Measurements from ENCODE around the gene UNC79.
"Not testable (repeated sequence)": the region's sequence is repeated elsewhere in the genome, so short reads cannot be mapped to it uniquely, and the experiment has no call there.

UNC79 gene

GRCh38 chr14:93431036-93431670 lies 414 bp downstream of the UNC79 start:
- H3K27me3 ChIP-seq (ENCODE audit: control insufficient read depth in 1 of 2, insufficient read depth in 2 of 2, low read length in 2 of 2) = peaks cover 13 to 18% of the 10 kb centered on the region in 2 donors
- no peaks in the 10 kb centered on the region for H3K4me1 ChIP-seq (ENCODE audit: control insufficient read depth, insufficient read depth, low read length)
- H3K4me3 ChIP-seq (ENCODE audit: low read length in 2 of 2) = peak overlapping the region in 1 of 2 donors; percentile 25
- H3K9me3 ChIP-seq (ENCODE audit: control insufficient read depth in 2 of 2, low read length in 2 of 2) = peaks cover 0 to 2% of the 10 kb centered on the region in 2 donors
- no peak overlapping the region for H3K9ac ChIP-seq (ENCODE audit: low read length in 2 of 2)
- no peaks in the 10 kb centered on the region for H3K36me3 ChIP-seq (ENCODE audit: control insufficient read depth in 2 of 2, insufficient read depth in 2 of 2, low read length in 2 of 2)
- no peak overlapping the region for H3K27ac ChIP-seq (ENCODE audit: low read length)

- Histone ChIP-seq H3K4me1 (ENCODE audit: control insufficient read depth, insufficient read depth, low read length) (no peaks in the 10 kb centered on the region), H3K36me3 (ENCODE audit: control insufficient read depth in 2 of 2, insufficient read depth in 2 of 2, low read length in 2 of 2) (no peaks in the 10 kb centered on the region), H3K4me3 (ENCODE audit: low read length in 2 of 2) (no peak overlapping the region), H3K9me3 (ENCODE audit: control insufficient read depth in 2 of 2, low read length in 2 of 2) (no peaks in the 10 kb centered on the region), H3K27ac (ENCODE audit: low read length) (no peak overlapping the region), H3K9ac (ENCODE audit: low read length in 2 of 2) (no peak overlapping the region), H3K27me3 (ENCODE audit: control insufficient read depth in 1 of 2, insufficient read depth in 2 of 2, low read length in 2 of 2) (no peaks in the 10 kb centered on the region)
Measured at GRCh38 chr14:93454224-93454623, 23.5 kb downstream of the UNC79 start.

- H3K4me1 ChIP-seq (ENCODE audit: control insufficient read depth, insufficient read depth, low read length) = no peaks in the 10 kb centered on the region
- no peak overlapping the region for H3K27ac ChIP-seq (ENCODE audit: low read length)
- H3K27me3 ChIP-seq (ENCODE audit: control insufficient read depth in 1 of 2, insufficient read depth in 2 of 2, low read length in 2 of 2) = no peaks in the 10 kb centered on the region
- no peak overlapping the region for H3K4me3 ChIP-seq (ENCODE audit: low read length in 2 of 2)
- H3K36me3 ChIP-seq (ENCODE audit: control insufficient read depth in 2 of 2, insufficient read depth in 2 of 2, low read length in 2 of 2) = no peaks in the 10 kb centered on the region
- H3K9ac ChIP-seq (ENCODE audit: low read length in 2 of 2) = no peak overlapping the region
- H3K9me3 ChIP-seq (ENCODE audit: control insufficient read depth in 2 of 2, low read length in 2 of 2) = no peaks in the 10 kb centered on the region
Measured at GRCh38 chr14:93456356-93456755, 25.6 kb downstream of the UNC79 start.

- Histone ChIP-seq H3K4me1 (ENCODE audit: control insufficient read depth, insufficient read depth, low read length) (no peaks in the 10 kb centered on the region), H3K9me3 (ENCODE audit: control insufficient read depth in 2 of 2, low read length in 2 of 2) (no peaks in the 10 kb centered on the region)
Measured at GRCh38 chr14:93458234-93458633, 27.5 kb downstream of the UNC79 start.

GRCh38 chr14:93462479-93462878 lies 31.7 kb downstream of the UNC79 start:
- no peaks in the 10 kb centered on the region for H3K9me3 ChIP-seq (ENCODE audit: control insufficient read depth in 2 of 2, low read length in 2 of 2)
- H3K4me1 ChIP-seq (ENCODE audit: control insufficient read depth, insufficient read depth, low read length) = no peaks in the 10 kb centered on the region
- H3K27ac ChIP-seq (ENCODE audit: low read length) = no peak overlapping the region
- no peaks in the 10 kb centered on the region for H3K27me3 ChIP-seq (ENCODE audit: control insufficient read depth in 1 of 2, insufficient read depth in 2 of 2, low read length in 2 of 2)
- no peak overlapping the region for H3K9ac ChIP-seq (ENCODE audit: low read length in 2 of 2)
- H3K4me3 ChIP-seq (ENCODE audit: low read length in 2 of 2) = no peak overlapping the region
- no peaks in the 10 kb centered on the region for H3K36me3 ChIP-seq (ENCODE audit: control insufficient read depth in 2 of 2, insufficient read depth in 2 of 2, low read length in 2 of 2)

More at GRCh38 chr14:93458234-93458633, 27.5 kb downstream of the UNC79 start:
- H3K27me3 ChIP-seq (ENCODE audit: control insufficient read depth in 1 of 2, insufficient read depth in 2 of 2, low read length in 2 of 2) = no peaks in the 10 kb centered on the region
- no peak overlapping the region for H3K9ac ChIP-seq (ENCODE audit: low read length in 2 of 2)
- H3K36me3 ChIP-seq (ENCODE audit: control insufficient read depth in 2 of 2, insufficient read depth in 2 of 2, low read length in 2 of 2) = no peaks in the 10 kb centered on the region
- H3K27ac ChIP-seq (ENCODE audit: low read length) = no peak overlapping the region
- H3K4me3 ChIP-seq (ENCODE audit: low read length in 2 of 2) = no peak overlapping the region

- Histone ChIP-seq H3K4me1 (ENCODE audit: control insufficient read depth, insufficient read depth, low read length) (no peaks in the 10 kb centered on the region), H3K27me3 (ENCODE audit: control insufficient read depth in 1 of 2, insufficient read depth in 2 of 2, low read length in 2 of 2) (no peaks in the 10 kb centered on the region), H3K9me3 (ENCODE audit: control insufficient read depth in 2 of 2, low read length in 2 of 2) (no peaks in the 10 kb centered on the region), H3K27ac (ENCODE audit: low read length) (no peak overlapping the region), H3K36me3 (ENCODE audit: control insufficient read depth in 2 of 2, insufficient read depth in 2 of 2, low read length in 2 of 2) (no peaks in the 10 kb centered on the region), H3K4me3 (ENCODE audit: low read length in 2 of 2) (no peak overlapping the region), H3K9ac (ENCODE audit: low read length in 2 of 2) (no peak overlapping the region)
Measured at GRCh38 chr14:93464271-93464670, 33.5 kb downstream of the UNC79 start.

- no peak overlapping the region for H3K4me3 ChIP-seq (ENCODE audit: low read length in 2 of 2)
- H3K36me3 ChIP-seq (ENCODE audit: control insufficient read depth in 2 of 2, insufficient read depth in 2 of 2, low read length in 2 of 2) = no peaks in the 10 kb centered on the region
- H3K9ac ChIP-seq (ENCODE audit: low read length in 2 of 2) = no peak overlapping the region
- H3K4me1 ChIP-seq (ENCODE audit: control insufficient read depth, insufficient read depth, low read length) = no peaks in the 10 kb centered on the region
- no peaks in the 10 kb centered on the region for H3K27me3 ChIP-seq (ENCODE audit: control insufficient read depth in 1 of 2, insufficient read depth in 2 of 2, low read length in 2 of 2)
- H3K9me3 ChIP-seq (ENCODE audit: control insufficient read depth in 2 of 2, low read length in 2 of 2) = no peaks in the 10 kb centered on the region
- no peak overlapping the region for H3K27ac ChIP-seq (ENCODE audit: low read length)
Measured at GRCh38 chr14:93475471-93475870, 44.7 kb downstream of the UNC79 start.

GRCh38 chr14:93476305-93476704 lies 45.6 kb downstream of the UNC79 start:
- Histone ChIP-seq H3K9me3 (ENCODE audit: control insufficient read depth in 2 of 2, low read length in 2 of 2) (no peaks in the 10 kb centered on the region), H3K27me3 (ENCODE audit: control insufficient read depth in 1 of 2, insufficient read depth in 2 of 2, low read length in 2 of 2) (no peaks in the 10 kb centered on the region), H3K4me3 (ENCODE audit: low read length in 2 of 2) (no peak overlapping the region), H3K36me3 (ENCODE audit: control insufficient read depth in 2 of 2, insufficient read depth in 2 of 2, low read length in 2 of 2) (no peaks in the 10 kb centered on the region), H3K9ac (ENCODE audit: low read length in 2 of 2) (no peak overlapping the region), H3K27ac (ENCODE audit: low read length) (no peak overlapping the region), H3K4me1 (ENCODE audit: control insufficient read depth, insufficient read depth, low read length) (no peaks in the 10 kb centered on the region)

GRCh38 chr14:93479074-93479473 lies 48.3 kb downstream of the UNC79 start:
- H3K9me3 ChIP-seq (ENCODE audit: control insufficient read depth in 2 of 2, low read length in 2 of 2); H3K27me3 ChIP-seq (ENCODE audit: control insufficient read depth in 1 of 2, insufficient read depth in 2 of 2, low read length in 2 of 2): not testable (repeated sequence)

GRCh38 chr14:93480867-93481266 lies 50.1 kb downstream of the UNC79 start:
- no peak overlapping the region for H3K27ac ChIP-seq (ENCODE audit: low read length)
- no peak overlapping the region for H3K4me3 ChIP-seq (ENCODE audit: low read length in 2 of 2)
- no peaks in the 10 kb centered on the region for H3K4me1 ChIP-seq (ENCODE audit: control insufficient read depth, insufficient read depth, low read length)
- no peaks in the 10 kb centered on the region for H3K36me3 ChIP-seq (ENCODE audit: control insufficient read depth in 2 of 2, insufficient read depth in 2 of 2, low read length in 2 of 2)
- no peak overlapping the region for H3K9ac ChIP-seq (ENCODE audit: low read length in 2 of 2)
- H3K9me3 ChIP-seq (ENCODE audit: control insufficient read depth in 2 of 2, low read length in 2 of 2) = no peaks in the 10 kb centered on the region
- no peaks in the 10 kb centered on the region for H3K27me3 ChIP-seq (ENCODE audit: control insufficient read depth in 1 of 2, insufficient read depth in 2 of 2, low read length in 2 of 2)

More at GRCh38 chr14:93479074-93479473, 48.3 kb downstream of the UNC79 start:
- H3K4me1 ChIP-seq (ENCODE audit: control insufficient read depth, insufficient read depth, low read length); H3K27ac ChIP-seq (ENCODE audit: low read length); H3K9ac ChIP-seq (ENCODE audit: low read length in 2 of 2); H3K36me3 ChIP-seq (ENCODE audit: control insufficient read depth in 2 of 2, insufficient read depth in 2 of 2, low read length in 2 of 2); H3K4me3 ChIP-seq (ENCODE audit: low read length in 2 of 2): not testable (repeated sequence)

- no peak overlapping the region for H3K4me3 ChIP-seq (ENCODE audit: low read length in 2 of 2)
- H3K9me3 ChIP-seq (ENCODE audit: control insufficient read depth in 2 of 2, low read length in 2 of 2) = no peaks in the 10 kb centered on the region
Measured at GRCh38 chr14:93481758-93482157, 51.0 kb downstream of the UNC79 start.

More at GRCh38 chr14:93481758-93482157, 51.0 kb downstream of the UNC79 start:
- Histone ChIP-seq H3K4me1 (ENCODE audit: control insufficient read depth, insufficient read depth, low read length) (no peaks in the 10 kb centered on the region), H3K9ac (ENCODE audit: low read length in 2 of 2) (no peak overlapping the region), H3K36me3 (ENCODE audit: control insufficient read depth in 2 of 2, insufficient read depth in 2 of 2, low read length in 2 of 2) (no peaks in the 10 kb centered on the region), H3K27ac (ENCODE audit: low read length) (no peak overlapping the region), H3K27me3 (ENCODE audit: control insufficient read depth in 1 of 2, insufficient read depth in 2 of 2, low read length in 2 of 2) (no peaks in the 10 kb centered on the region)

Data from stomach smooth muscle (tissue), 2 donors.